HG02571 (cell line): ENCODE results near the gene PROSER3.
"Not testable (repeated sequence)": the region's sequence is repeated elsewhere in the genome, so short reads cannot be mapped to it uniquely, and the experiment has no call there.

Source experiments
- ATAC-seq: cut with Tn5 transposase; IDR thresholded peaks from one replicate; pipeline ENCODE4 v1.9.1; 2021; ENCODE audit warnings: mild to moderate bottlenecking, moderate library complexity; ENCODE audit not compliant: unreplicated experiment

PROSER3 gene

GRCh38 chr19:35753634-35754369, 4.2 kb upstream of the PROSER3 start:
- no peak for ATAC-seq

GRCh38 chr19:35754370-35755130, 3.4 kb upstream of the PROSER3 start:
- no peak for ATAC-seq

- ATAC-seq: no peak
These were observed 2.8 kb upstream of the PROSER3 start for GRCh38 chr19:35755131-35755549.

- ATAC-seq: no peak
These were observed 2.2 kb upstream of the PROSER3 start for GRCh38 chr19:35755550-35756376.

- no peak for ATAC-seq
These were observed 1.4 kb upstream of the PROSER3 start, which contains the start of gene HSPB6 for GRCh38 chr19:35756377-35757230. TSS of gene HSPB6 (minus strand) at chr19:35757029. CDS start at chr19:35757008, 21 bp downstream.

GRCh38 chr19:35757231-35757748, 686 bp upstream of the PROSER3 start:
- no peak for ATAC-seq

- no peak for ATAC-seq
These were observed 1.7 kb downstream of the PROSER3 start for GRCh38 chr19:35759697-35760096.

GRCh38 chr19:35760711-35761349, 2.9 kb downstream of the PROSER3 start:
- ATAC-seq: no peak

- no peak for ATAC-seq
These were observed 6.7 kb downstream of the PROSER3 start for GRCh38 chr19:35764432-35765315.

- ATAC-seq: no peak
These were observed 8.7 kb downstream of the PROSER3 start for GRCh38 chr19:35766571-35767104.

GRCh38 chr19:35767288-35768081, 9.5 kb downstream of the PROSER3 start:
- no peak for ATAC-seq

GRCh38 chr19:35768082-35768421, 10.1 kb downstream of the PROSER3 start:
- no peak for ATAC-seq

GRCh38 chr19:35772362-35772761, 14.4 kb downstream of the PROSER3 start:
- not testable (repeated sequence) for ATAC-seq

- no peak for ATAC-seq
These were observed 15.2 kb downstream of the PROSER3 start for GRCh38 chr19:35773020-35773806.

- no peak for ATAC-seq
These were observed 16.5 kb downstream of the PROSER3 start for GRCh38 chr19:35774274-35775045.

GRCh38 chr19:35775046-35775297, 17.0 kb downstream of the PROSER3 start:
- ATAC-seq: no peak
